Measurements from ENCODE around the gene BBLN. TPM values are rescaled to one million over a fixed set of nuclear protein-coding genes. Genes with fewer than 3 reads are reported as not detected.
"Not testable (repeated sequence)": the region's sequence is repeated elsewhere in the genome, so short reads cannot be mapped to it uniquely, and the experiment has no call there.

The BBLN gene
- total RNA-seq, 4 donors from 2014 or later = 139 to 165 (median 145) TPM

DNA sequence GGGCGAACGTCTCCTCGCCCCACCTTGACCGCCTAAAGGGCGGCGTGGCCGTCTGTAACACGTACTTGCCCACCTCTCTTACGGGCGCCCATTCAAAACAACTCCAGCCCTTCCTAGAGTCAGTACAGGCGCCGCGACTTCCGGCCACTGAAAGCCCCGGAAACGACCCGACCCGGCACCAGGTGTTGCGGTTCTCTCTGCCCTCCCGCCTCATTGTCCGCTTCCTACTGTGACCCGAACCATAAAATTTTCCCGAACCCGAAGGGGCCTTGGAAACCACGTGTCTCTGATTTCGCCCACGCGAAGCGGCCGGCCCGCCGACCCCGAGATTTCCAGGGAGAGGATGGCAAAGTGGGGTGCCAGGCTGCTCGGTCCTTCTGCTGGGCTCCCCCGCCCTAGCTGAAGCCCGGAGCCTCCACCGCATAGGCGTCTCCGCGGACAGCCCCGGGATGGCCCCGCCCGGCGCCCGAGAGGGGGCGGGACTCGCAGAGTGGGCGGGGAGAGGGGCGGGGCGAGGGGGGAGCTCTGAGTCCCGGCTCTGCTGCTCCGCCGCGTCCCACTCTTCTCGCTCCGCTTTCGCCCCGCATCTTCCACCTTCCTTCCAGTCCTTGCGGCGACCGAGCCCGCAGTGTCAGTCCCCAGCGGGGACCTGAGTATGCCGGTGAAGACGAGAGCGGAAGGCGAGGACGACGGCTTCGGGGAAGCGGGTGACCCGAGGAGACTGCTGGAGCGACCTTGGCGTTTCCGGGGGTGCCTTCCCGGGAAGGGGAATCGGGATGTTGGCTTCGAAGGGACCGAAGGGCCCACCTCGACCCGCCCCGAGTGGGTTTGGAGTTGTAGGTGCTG is 31.9 kb upstream of the BBLN start:
- H3K4me1 ChIP-seq = peaks cover 0 to 41% (median 26%) of the 10 kb centered on the region in 3 donors
- peak overlapping the region; percentile 74 to 96 (median 93) for H3K27ac ChIP-seq
- H3K4me3 ChIP-seq = peak overlapping the region; percentile 77 to 95
- ATAC-seq = peak; percentile 91
- peaks cover 16% of the 10 kb centered on the region for H3K27me3 ChIP-seq
- WGBS, 2 donors (ENCODE audit: low coverage in 1 of 2) = 3% methylated on average over 16 of the region's 82 CpGs; no CpG with 5 or more reads in 1 of the 2 donors
- no peaks in the 10 kb centered on the region for H3K9me3 ChIP-seq
- TF ChIP-seq POLR2AphosphoS5 (IDR thresholded peaks at IDR 0.05) = peak; percentile 26
- TF ChIP-seq, protein P1, sequence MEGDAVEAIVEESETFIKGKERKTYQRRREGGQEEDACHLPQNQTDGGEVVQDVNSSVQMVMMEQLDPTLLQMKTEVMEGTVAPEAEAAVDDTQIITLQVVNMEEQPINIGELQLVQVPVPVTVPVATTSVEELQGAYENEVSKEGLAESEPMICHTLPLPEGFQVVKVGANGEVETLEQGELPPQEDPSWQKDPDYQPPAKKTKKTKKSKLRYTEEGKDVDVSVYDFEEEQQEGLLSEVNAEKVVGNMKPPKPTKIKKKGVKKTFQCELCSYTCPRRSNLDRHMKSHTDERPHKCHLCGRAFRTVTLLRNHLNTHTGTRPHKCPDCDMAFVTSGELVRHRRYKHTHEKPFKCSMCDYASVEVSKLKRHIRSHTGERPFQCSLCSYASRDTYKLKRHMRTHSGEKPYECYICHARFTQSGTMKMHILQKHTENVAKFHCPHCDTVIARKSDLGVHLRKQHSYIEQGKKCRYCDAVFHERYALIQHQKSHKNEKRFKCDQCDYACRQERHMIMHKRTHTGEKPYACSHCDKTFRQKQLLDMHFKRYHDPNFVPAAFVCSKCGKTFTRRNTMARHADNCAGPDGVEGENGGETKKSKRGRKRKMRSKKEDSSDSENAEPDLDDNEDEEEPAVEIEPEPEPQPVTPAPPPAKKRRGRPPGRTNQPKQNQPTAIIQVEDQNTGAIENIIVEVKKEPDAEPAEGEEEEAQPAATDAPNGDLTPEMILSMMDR (IDR thresholded peaks at IDR 0.05) = no peak
- TF ChIP-seq EP300 (IDR thresholded peaks at IDR 0.05) = no peak
- TF ChIP-seq POLR2A (IDR thresholded peaks at IDR 0.05) = peak in 1 of 2 donors; percentile 42
- H3K36me3 ChIP-seq = peaks cover 0 to 22% of the 10 kb centered on the region in 2 donors

DNA sequence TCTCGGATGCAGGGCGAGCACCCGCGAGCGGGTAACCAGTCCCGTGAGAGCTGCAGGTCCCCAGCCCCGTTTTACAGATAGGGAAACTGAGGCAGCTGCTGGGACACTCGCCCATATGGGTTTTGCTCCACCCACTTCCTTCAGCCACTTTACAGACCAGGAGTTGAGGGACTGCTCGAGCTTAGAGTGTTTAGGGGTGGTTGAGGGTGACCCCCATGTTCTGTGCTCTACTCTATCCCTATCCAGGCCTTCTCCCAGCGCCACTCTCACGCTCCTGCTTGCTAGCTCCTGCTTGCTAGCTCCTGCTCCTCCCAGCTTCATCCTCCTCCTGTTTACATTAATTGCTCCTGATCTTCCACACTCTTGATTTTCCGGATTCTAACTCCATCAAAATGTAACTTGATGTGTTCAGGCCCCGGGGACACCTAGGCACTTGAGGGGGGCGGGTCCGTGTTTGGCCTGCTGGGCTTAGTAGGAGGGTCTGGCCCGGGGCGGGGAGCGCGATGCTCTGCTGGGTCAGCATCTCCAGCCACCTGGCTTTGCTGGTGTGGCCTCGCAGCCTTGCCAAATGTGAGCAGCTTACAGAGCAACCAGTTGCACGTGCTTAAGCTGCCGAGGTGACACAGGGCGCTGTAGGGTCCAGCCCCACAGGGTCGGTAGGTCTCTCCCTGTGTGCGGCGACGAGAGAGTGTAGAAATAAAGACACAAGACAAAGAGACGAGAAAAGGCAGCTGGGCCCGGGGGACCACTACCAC is 31.1 kb upstream of the BBLN start:
- Histone ChIP-seq H3K27ac (peak overlapping the region; percentile 74 to 96 (median 93)), H3K36me3 (peaks cover 0 to 14% of the 10 kb centered on the region in 2 donors), H3K4me1 (peaks cover 0 to 41% (median 26%) of the 10 kb centered on the region in 3 donors), H3K9me3 (peaks cover 0 to 5% (median 0%) of the 10 kb centered on the region in 3 donors), H3K27me3 (peaks cover 18% of the 10 kb centered on the region), H3K4me3 (peak overlapping the region; percentile 77 to 95)
- no peak for ATAC-seq
- 20 to 35% methylated on average over 2 to 4 of the region's 29 CpGs for WGBS, 2 donors (ENCODE audit: low coverage in 1 of 2)
- TF ChIP-seq POLR2A (IDR thresholded peaks at IDR 0.05) = no peak
- no peak for TF ChIP-seq EP300 (IDR thresholded peaks at IDR 0.05)
- no peak for TF ChIP-seq POLR2AphosphoS5 (IDR thresholded peaks at IDR 0.05)
- TF ChIP-seq, protein P1 (IDR thresholded peaks at IDR 0.05) = no peak

DNA sequence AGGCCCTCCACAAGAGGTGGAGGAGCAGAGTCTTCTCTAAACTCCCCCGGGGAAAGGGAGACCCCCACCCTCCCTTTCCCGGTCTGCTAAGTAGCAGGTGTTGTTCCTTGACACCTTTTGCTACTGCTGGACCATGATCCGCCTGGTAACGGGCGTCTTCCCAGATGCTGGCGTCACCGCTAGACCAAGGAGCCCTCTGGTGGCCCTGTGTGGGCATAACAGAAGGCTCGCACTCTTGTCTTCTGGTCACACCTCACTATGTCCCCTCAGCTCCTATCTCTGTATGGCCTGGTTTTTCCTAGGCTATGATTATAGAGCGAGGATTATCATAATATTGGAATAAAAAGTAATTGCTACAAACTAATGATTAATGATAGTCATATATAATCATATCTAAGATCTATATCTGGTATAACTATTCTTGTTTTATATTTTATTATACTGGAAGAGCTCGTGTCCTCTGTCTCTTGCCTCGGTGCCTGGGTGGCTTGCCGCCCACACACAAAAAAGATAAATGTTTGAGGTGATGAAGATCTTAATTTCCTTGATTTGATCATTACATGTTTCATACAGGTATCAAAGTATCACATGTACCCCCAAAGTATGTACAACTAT is 30.0 kb upstream of the BBLN start:
- TF ChIP-seq, protein P1 (IDR thresholded peaks at IDR 0.05) = peak in 2 of 4 experiments; percentile 27 to 57
- not testable (repeated sequence) for H3K9me3 ChIP-seq, H3K4me3 ChIP-seq, H3K36me3 ChIP-seq, ATAC-seq, H3K27ac ChIP-seq
- 44 to 46% methylated on average over 5 to 7 of the region's 12 CpGs for WGBS, 2 donors (ENCODE audit: low coverage in 1 of 2)
- Histone ChIP-seq H3K4me1 (peaks cover 0 to 34% (median 26%) of the 10 kb centered on the region in 3 donors), H3K27me3 (peaks cover 18% of the 10 kb centered on the region)

DNA sequence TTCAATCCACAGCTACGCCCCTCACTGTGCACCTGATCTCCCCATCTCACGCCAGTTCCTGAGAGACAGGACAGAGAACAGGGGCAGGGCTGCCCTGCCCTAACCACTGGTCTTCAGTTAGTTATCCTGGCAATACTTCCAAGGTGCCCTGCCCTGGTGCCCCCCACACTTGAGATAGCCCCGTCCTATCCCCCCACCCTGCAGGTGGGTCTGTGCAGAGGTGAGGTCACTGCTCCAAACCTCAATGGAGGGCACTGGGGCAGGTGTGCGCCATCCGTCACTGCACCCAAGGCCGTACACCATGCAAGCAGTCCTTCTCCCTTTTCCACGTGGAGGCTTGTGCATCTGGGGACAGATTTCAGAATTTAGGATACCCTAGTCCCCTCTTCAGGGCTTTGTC is 29.4 kb upstream of the BBLN start:
- not testable (repeated sequence) for H3K9me3 ChIP-seq, ATAC-seq, H3K36me3 ChIP-seq, H3K4me3 ChIP-seq, H3K27ac ChIP-seq
- 58 to 64% methylated on average over 2 to 6 of the region's 7 CpGs for WGBS, 2 donors (ENCODE audit: low coverage in 1 of 2)
- H3K4me1 ChIP-seq = peaks cover 0 to 28% (median 21%) of the 10 kb centered on the region in 3 donors
- H3K27me3 ChIP-seq = peaks cover 18% of the 10 kb centered on the region

DNA sequence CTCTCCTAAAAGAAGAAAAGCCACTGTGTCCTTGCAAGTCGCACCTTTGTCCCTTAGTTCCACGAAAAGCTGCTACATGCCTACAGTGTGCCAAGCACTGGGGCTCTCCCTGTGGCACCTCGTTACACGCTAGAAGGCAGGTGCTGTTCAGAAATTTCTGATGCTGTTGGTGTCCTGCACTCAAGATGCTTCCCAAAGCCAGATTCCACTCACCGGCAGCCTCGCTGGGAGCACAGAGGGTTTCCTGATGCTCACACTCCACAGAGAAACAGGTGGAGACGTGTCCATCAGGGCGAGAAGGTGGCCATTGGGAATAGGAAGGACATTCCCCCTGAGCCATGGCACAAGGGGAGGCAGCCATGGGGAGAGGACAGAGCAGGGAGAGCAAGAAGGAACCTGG is 28.7 kb upstream of the BBLN start:
- Histone ChIP-seq H3K4me1 (peaks cover 0 to 21% (median 14%) of the 10 kb centered on the region in 3 donors), H3K27me3 (peaks cover 18% of the 10 kb centered on the region)
- not testable (repeated sequence) for H3K36me3 ChIP-seq, H3K9me3 ChIP-seq, H3K27ac ChIP-seq, H3K4me3 ChIP-seq, ATAC-seq
- no CpG with 5 or more reads among the region's 8 CpGs for WGBS, 2 donors (ENCODE audit: low coverage in 1 of 2)

DNA sequence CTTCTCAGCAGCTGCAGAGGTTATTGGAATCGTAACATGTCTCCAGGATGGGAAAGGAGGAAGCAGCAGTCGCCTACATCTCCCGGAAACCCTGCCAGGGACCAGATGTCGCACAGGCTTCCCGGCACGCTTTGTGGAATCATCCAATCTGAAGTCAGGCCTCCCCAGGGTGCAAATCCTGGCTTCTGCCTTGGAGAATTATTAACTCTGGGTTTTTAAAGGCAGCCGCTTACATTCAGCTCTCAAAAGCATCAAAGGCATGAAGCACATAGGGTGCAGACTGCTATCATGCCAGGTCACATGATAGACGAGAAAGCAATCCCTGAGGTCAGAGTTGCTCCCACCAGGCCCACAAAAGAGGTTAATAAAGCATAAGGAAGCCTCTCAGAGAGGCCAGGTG is 27.9 kb upstream of the BBLN start:
- not testable (repeated sequence) for H3K27ac ChIP-seq

DNA sequence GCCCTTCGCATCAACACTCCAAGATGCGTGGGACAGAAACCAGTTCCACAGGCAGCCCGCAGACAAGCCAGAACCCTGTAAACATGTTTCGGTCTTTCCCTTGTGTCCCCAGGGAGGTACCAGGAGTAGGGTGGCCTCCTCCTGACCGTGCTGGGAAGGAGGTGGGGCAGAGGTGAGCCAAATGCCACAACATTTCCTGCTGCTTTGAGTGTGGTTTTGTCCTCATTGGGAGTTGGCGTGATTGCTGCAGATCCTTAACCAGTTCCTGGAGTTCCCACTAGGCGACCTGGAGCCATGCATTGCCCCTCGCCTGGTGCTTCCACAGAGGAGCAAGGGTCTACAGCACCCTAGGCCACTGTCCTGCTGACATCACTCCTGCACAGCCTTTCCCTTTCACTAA is 24.5 kb upstream of the BBLN start:
- not testable (repeated sequence) for H3K36me3 ChIP-seq, H3K4me1 ChIP-seq, H3K4me3 ChIP-seq, ATAC-seq, H3K27ac ChIP-seq, H3K9me3 ChIP-seq
- 68% methylated on average over 4 of the region's 8 CpGs; no CpG with 5 or more reads in 1 of the 2 donors for WGBS, 2 donors (ENCODE audit: low coverage in 1 of 2)
- H3K27me3 ChIP-seq = peaks cover 18% of the 10 kb centered on the region

More for the DNA sequence above, 27.9 kb upstream of the BBLN start:
- not testable (repeated sequence) for H3K36me3 ChIP-seq, ATAC-seq, H3K9me3 ChIP-seq, H3K4me3 ChIP-seq
- Histone ChIP-seq H3K4me1 (peaks cover 0 to 13% (median 9%) of the 10 kb centered on the region in 3 donors), H3K27me3 (peaks cover 18% of the 10 kb centered on the region)
- WGBS, 2 donors (ENCODE audit: low coverage in 1 of 2) = no CpG with 5 or more reads among the region's 8 CpGs
